ENCODE data around the gene PGM2L1.

DNA sequence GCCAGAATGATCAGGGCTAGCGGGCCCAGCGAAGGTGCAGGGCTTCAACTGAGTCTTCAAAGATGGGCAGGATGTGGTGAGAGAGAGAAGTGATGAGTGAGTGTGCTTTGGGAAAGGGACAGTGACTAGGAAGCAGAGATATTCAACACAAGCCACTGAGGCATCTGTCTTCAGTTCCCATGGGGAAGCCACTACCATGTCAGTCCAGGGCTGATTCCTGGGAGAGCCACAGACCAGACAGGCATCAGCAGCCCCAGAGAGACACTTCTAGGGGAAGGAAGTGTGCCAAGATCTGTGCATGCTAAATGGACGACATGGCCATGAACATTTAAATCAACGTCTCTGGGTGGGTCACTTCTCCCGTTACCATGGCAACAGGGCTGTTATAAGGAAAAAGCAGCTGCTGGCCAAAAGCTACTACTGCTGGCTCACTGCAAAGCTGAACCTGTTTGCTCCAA is 115.3 kb downstream of the PGM2L1 start:
- no peak for TF ChIP-seq POLR2A (IDR thresholded peaks at IDR 0.05)
- TF ChIP-seq, protein P1, sequence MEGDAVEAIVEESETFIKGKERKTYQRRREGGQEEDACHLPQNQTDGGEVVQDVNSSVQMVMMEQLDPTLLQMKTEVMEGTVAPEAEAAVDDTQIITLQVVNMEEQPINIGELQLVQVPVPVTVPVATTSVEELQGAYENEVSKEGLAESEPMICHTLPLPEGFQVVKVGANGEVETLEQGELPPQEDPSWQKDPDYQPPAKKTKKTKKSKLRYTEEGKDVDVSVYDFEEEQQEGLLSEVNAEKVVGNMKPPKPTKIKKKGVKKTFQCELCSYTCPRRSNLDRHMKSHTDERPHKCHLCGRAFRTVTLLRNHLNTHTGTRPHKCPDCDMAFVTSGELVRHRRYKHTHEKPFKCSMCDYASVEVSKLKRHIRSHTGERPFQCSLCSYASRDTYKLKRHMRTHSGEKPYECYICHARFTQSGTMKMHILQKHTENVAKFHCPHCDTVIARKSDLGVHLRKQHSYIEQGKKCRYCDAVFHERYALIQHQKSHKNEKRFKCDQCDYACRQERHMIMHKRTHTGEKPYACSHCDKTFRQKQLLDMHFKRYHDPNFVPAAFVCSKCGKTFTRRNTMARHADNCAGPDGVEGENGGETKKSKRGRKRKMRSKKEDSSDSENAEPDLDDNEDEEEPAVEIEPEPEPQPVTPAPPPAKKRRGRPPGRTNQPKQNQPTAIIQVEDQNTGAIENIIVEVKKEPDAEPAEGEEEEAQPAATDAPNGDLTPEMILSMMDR (IDR thresholded peaks at IDR 0.05), result no peak
